ENCODE results near the gene CD24. TPM values are rescaled to one million over a fixed set of nuclear protein-coding genes. Genes with fewer than 3 reads are reported as not detected.

The CD24 gene
- total RNA-seq, 4 donors from 2014 or later: 0.51 to 3.6 (median 1.6) TPM

DNA sequence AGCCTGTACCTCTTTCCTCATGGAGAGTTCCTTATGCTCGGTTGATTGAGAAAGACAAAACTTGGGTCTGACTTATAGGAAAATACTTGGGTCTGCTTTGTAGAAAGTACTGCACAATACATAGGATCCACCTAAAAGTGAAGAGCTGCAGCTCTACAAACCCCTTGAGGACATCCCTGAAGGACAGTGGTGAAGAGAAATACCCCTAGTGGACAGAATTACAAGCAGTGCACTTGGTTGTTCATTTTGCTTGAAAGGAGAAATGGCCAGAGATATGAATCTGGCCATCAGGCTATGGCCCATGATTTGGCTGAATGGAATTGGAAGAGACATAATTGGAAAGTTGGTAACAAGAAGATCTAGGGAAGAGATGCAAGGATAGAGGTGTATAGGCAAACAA lies 8.3 kb downstream of the CD24 start:
- TF ChIP-seq, protein P1, sequence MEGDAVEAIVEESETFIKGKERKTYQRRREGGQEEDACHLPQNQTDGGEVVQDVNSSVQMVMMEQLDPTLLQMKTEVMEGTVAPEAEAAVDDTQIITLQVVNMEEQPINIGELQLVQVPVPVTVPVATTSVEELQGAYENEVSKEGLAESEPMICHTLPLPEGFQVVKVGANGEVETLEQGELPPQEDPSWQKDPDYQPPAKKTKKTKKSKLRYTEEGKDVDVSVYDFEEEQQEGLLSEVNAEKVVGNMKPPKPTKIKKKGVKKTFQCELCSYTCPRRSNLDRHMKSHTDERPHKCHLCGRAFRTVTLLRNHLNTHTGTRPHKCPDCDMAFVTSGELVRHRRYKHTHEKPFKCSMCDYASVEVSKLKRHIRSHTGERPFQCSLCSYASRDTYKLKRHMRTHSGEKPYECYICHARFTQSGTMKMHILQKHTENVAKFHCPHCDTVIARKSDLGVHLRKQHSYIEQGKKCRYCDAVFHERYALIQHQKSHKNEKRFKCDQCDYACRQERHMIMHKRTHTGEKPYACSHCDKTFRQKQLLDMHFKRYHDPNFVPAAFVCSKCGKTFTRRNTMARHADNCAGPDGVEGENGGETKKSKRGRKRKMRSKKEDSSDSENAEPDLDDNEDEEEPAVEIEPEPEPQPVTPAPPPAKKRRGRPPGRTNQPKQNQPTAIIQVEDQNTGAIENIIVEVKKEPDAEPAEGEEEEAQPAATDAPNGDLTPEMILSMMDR (IDR thresholded peaks at IDR 0.05; ENCODE audit: low read depth): no peak

DNA sequence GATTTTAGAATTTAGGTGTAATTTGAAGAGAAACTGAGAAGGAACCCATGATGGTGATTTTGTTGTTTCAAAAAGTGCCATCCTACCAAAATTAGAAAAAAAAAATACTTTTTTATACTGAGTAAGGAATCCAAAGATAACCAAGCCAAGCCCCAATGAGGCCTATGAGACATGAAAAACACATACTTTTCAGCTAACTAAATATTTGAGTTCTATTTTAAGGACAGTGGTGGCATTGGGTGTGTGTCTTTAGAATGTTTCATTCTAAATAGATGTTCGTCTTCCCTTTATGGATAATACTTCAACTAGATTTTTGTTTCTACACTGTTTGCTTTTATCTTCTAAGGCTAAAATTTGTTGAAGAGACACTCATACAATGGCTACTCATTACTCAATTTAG lies 9.6 kb downstream of the CD24 start:
- TF ChIP-seq, protein P1 (IDR thresholded peaks at IDR 0.05; ENCODE audit: low read depth): no peak

DNA sequence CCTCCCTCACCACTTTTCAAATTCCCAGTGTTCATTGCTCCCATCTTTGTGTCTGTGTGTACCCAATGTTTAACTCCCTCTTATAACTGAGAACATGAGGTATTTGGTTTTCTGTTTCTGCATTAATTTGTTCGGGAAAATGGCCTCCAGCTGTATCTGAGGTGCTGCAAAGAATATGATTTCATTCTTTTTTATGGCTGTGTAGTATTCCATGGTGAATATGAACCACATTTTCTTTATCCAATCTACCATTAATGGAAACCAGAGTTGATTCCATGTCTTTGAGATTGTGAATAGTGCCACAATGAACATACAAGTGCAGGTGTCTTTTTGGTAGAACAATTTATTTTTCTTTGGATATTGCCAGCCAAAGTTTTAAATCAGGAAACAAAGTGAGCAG lies 10.4 kb downstream of the CD24 start:
- TF ChIP-seq, protein P1 (IDR thresholded peaks at IDR 0.05; ENCODE audit: low read depth): no peak

DNA sequence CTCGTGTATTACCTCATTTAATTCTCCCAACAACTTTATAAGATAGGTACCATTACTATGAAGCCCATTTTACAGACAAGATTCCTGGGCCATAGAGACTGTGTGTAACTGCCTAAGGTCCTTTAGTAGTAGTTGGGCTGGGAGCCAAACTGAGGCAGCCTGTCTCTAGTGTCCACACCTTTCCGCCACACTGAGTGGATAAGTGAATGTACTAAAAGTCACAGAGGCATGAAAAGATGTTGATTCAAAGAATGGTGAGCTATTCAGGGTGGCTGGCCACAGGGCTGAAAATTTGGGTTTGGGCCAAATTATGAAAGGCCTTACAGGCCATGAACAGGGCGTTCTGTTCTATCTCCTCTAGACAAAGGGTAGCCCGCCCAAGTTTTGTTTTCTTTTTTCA lies 11.0 kb downstream of the CD24 start:
- TF ChIP-seq, protein P1 (IDR thresholded peaks at IDR 0.05; ENCODE audit: low read depth): no peak

DNA sequence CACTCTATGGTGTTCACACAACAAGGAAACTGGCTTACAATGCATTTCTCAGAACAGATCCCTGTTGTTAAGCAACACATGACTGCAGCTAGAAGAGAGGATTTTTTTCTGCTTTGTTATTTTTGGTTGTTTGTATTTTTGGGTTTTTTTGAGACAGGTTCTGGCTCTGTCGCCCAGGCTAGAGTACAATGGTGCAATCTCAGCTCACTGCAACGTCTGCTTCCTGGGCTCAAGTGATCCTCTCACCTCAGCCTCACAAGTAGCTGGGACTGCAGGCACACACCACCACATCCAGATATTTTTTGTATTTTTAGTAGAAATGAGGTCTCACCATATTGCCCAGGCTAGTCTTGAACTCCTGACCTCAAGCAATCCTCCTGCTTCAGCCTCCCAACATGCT lies 12.7 kb downstream of the CD24 start:
- TF ChIP-seq, protein P1 (IDR thresholded peaks at IDR 0.05; ENCODE audit: low read depth): no peak

DNA sequence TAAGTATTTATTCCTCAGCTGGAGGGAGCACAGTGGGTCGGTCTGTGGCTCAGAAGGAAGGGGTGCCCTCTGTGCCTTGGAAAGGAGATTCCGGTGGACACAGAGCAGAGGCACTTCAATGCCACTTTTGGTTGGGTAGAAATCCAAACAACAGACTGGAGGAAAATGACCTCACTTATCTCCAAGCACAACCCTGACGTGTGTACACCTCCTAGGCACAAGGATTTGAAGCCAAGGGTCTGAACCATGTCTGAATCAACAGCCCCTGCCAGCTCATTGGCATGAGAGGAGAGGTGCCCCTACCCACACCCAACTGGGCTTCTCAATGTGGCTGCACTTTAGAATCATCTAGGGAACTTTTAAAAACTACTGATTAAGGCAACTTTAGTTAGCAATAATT lies 13.4 kb downstream of the CD24 start:
- TF ChIP-seq, protein P1 (IDR thresholded peaks at IDR 0.05; ENCODE audit: low read depth): no peak

DNA sequence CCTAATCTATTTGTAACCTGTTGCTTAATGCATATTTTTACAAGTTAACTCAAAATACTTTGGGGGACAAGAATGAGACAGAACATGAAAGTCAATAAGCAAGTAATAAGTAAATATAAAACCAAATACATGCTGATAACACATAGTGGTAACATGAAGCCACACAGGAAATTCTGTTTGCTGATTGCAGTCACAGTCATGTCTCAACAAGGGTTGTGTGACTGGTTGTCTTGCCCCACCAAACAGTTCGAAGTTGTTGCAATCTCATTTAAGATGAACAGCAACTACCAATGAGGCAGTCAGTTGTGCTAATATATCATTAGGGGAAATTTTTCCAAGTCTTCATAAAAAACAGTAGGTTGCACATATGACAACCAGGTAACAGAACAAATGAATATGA lies 14.5 kb downstream of the CD24 start:
- TF ChIP-seq, protein P1 (IDR thresholded peaks at IDR 0.05; ENCODE audit: low read depth): no peak
